ENCODE measurements around the gene CYREN. TPM values are rescaled to one million over a fixed set of nuclear protein-coding genes. Genes with fewer than 3 reads are reported as not detected.
"Not testable (repeated sequence)": the region's sequence is repeated elsewhere in the genome, so short reads cannot be mapped to it uniquely, and the experiment has no call there.

Gene CYREN
- total RNA-seq, 1 donor from 2014 or later = 29.2 TPM

- no peak for DNase-seq (ENCODE audit: extremely low read depth, low read depth, low spot score)
Observed at GRCh38 chr7:135160858-135161653, 9.5 kb downstream of the CYREN start.

GRCh38 chr7:135160098-135160857 is 10.2 kb downstream of the CYREN start:
- DNase-seq (ENCODE audit: extremely low read depth, low read depth, low spot score) = no peak

GRCh38 chr7:135159359-135160085 is 11.0 kb downstream of the CYREN start:
- no peak for DNase-seq (ENCODE audit: extremely low read depth, low read depth, low spot score)

- no peak for DNase-seq (ENCODE audit: extremely low read depth, low read depth, low spot score)
Observed at GRCh38 chr7:135158874-135159273, 11.6 kb downstream of the CYREN start.

GRCh38 chr7:135158141-135158655 is 12.3 kb downstream of the CYREN start:
- no peak for DNase-seq (ENCODE audit: extremely low read depth, low read depth, low spot score)

GRCh38 chr7:135156290-135156689 is 14.2 kb downstream of the CYREN start:
- DNase-seq (ENCODE audit: extremely low read depth, low read depth, low spot score) = no peak

GRCh38 chr7:135154734-135155133 is 15.8 kb downstream of the CYREN start:
- no peak for DNase-seq (ENCODE audit: extremely low read depth, low read depth, low spot score)

- no peak for DNase-seq (ENCODE audit: extremely low read depth, low read depth, low spot score)
Observed at GRCh38 chr7:135152442-135152841, 18.1 kb downstream of the CYREN start.

- no peak for DNase-seq (ENCODE audit: extremely low read depth, low read depth, low spot score)
Observed at GRCh38 chr7:135151533-135151932, 19.0 kb downstream of the CYREN start.

GRCh38 chr7:135151132-135151531 is 19.4 kb downstream of the CYREN start:
- no peak for DNase-seq (ENCODE audit: extremely low read depth, low read depth, low spot score)

- no peak for DNase-seq (ENCODE audit: extremely low read depth, low read depth, low spot score)
Observed at GRCh38 chr7:135150072-135150782, 20.3 kb downstream of the CYREN start.

GRCh38 chr7:135147899-135148721 is 22.4 kb downstream of the CYREN start, which contains the start of gene TMEM140:
Gene TMEM140, plus strand, starts transcription at chr7:135148072. Its CDS starts 16,370 bp downstream, at chr7:135164442.
- no peak for DNase-seq (ENCODE audit: extremely low read depth, low read depth, low spot score)

- DNase-seq (ENCODE audit: extremely low read depth, low read depth, low spot score) = no peak
Observed at GRCh38 chr7:135147341-135147898, 23.1 kb downstream of the CYREN start.

GRCh38 chr7:135143885-135144668 is 26.4 kb downstream of the CYREN start:
- DNase-seq (ENCODE audit: extremely low read depth, low read depth, low spot score) = peak; percentile 70

GRCh38 chr7:135129579-135129978 is 40.9 kb downstream of the CYREN start:
- DNase-seq (ENCODE audit: extremely low read depth, low read depth, low spot score) = no peak

- no peak for DNase-seq (ENCODE audit: extremely low read depth, low read depth, low spot score)
Observed at GRCh38 chr7:135128931-135129330, 41.6 kb downstream of the CYREN start.

GRCh38 chr7:135124631-135125030 is 45.9 kb downstream of the CYREN start:
- DNase-seq (ENCODE audit: extremely low read depth, low read depth, low spot score) = not testable (repeated sequence)

GRCh38 chr7:135121868-135122267 is 48.6 kb downstream of the CYREN start:
- no peak for DNase-seq (ENCODE audit: extremely low read depth, low read depth, low spot score)
